Uterus (tissue), 2 donors: ENCODE measurements around the gene DALRD3.

Experiments
- CTCF ChIP-seq, 4 experiments: fragments of 200-600 bp in 2 of 4; fragments of 450-650 bp in 2 of 4; sonication (generic) in 2 of 4; IDR thresholded peaks; one replicate each; pipeline ENCODE4 v1.5.1; 2016 to 2019; ENCODE audit warnings: antibody characterized with exemption in 4 of 4, mild to moderate bottlenecking in 2 of 4, moderate library complexity in 1 of 4
- POLR2A ChIP-seq, 2 donors: fragments of 450-650 bp; IDR thresholded peaks; one replicate each; pipeline ENCODE4 v1.6.1; 2016; ENCODE audit warnings: antibody characterized with exemption in 2 of 2, mild to moderate bottlenecking in 1 of 2, moderate library complexity in 1 of 2

- TF ChIP-seq CTCF (IDR thresholded peaks at IDR 0.05): no peak
- no peak for TF ChIP-seq POLR2A (IDR thresholded peaks at IDR 0.05)
Measured at GRCh38 chr3:49001155-49001554, 17.2 kb downstream of the DALRD3 start.
